Naive thymus-derived CD8-positive, alpha-beta T cell (primary cell): ENCODE data around the gene BUB1. TPM values are rescaled to one million over a fixed set of nuclear protein-coding genes. Genes with fewer than 3 reads are reported as not detected.
"Not testable (repeated sequence)": the region's sequence is repeated elsewhere in the genome, so short reads cannot be mapped to it uniquely, and the experiment has no call there.

ENCODE experiments used
- ATAC-seq, 2 donors: fragments of 150-1000 bp; cut with Tn5 transposase in 1 of 2; sonication (Bioruptor Pico), chemical (Tn5 transposase) in 1 of 2; 1 replicate in 1 of 2; 2 replicates in 1 of 2; pipeline ENCODE4 v1.10.0; 2021; ENCODE audit warnings: mild to moderate bottlenecking in 2 of 2, moderate library complexity in 2 of 2
- POLR2A ChIA-PET: fragments of 350-600 bp; sonication (Branson Sonifier 250); formaldehyde crosslinking; loops from one replicate; lab custom pipeline; 2021; ENCODE audit warnings: antibody characterized with exemption; lab: Charles Lee
- DNase-seq, 10 donors: peaks; one replicate each; pipeline versions ENCODE4 v3.0.0 to v3.0.0-alpha.2; 2020 to 2022
- H3K27ac Mint-ChIP-seq, 10 donors: one replicate each; pipeline ENCODE4 v1.8.0; 2020 to 2022; ENCODE audit warnings: mild to moderate bottlenecking in 10 of 10, mixed read lengths in 10 of 10, moderate library complexity in 4 of 10, inconsistent platforms in 1 of 10
- H3K27me3 Mint-ChIP-seq, 5 donors: one replicate each; pipeline ENCODE4 v1.8.0; 2021 to 2022; ENCODE audit warnings: mixed read lengths in 5 of 5
- H3K36me3 Mint-ChIP-seq, 3 donors: one replicate each; pipeline ENCODE4 v1.8.0; 2020 to 2022; ENCODE audit warnings: mixed read lengths in 3 of 3, mild to moderate bottlenecking in 2 of 3, inconsistent platforms in 1 of 3
- H3K4me1 Mint-ChIP-seq, 4 donors: one replicate each; pipeline ENCODE4 v1.8.0; 2021 to 2022; ENCODE audit warnings: mixed read lengths in 4 of 4
- H3K4me3 Mint-ChIP-seq, 10 donors: one replicate each; pipeline ENCODE4 v1.8.0; 2020 to 2022; ENCODE audit warnings: mild to moderate bottlenecking in 10 of 10, mixed read lengths in 10 of 10, moderate library complexity in 6 of 10, inconsistent platforms in 1 of 10
- H3K9me3 Mint-ChIP-seq, 9 donors: one replicate each; pipeline ENCODE4 v1.8.0; 2020 to 2022; ENCODE audit warnings: mixed read lengths in 9 of 9, mild to moderate bottlenecking in 3 of 9, inconsistent platforms in 1 of 9, moderate library complexity in 1 of 9
- polyA plus RNA-seq, 3 donors: library from polyadenylated mRNA; unstranded; fragments of 300-500 nt; fragmentation: Illumina TruSeq; gene quantifications; one replicate each; pipeline ENCODE4 v1.2.3, GENCODE V29; 2021
- total RNA-seq, 8 experiments: library from RNA in 2 of 8; stranded (reverse) in 2 of 8; gene quantifications; one replicate each; pipeline ENCODE4 v1.2.3 and lab custom pipeline; 2021 to 2026

Gene BUB1
- total and polyA plus RNA-seq, 5 experiments from 2014 or later: 0.56 to 4.0 (median 1.3) TPM

- POLR2A ChIA-PET, H3K27ac Mint-ChIP-seq: not testable (repeated sequence)
These were observed 10.1 kb upstream of the BUB1 start for GRCh38 chr2:110687775-110688484.

GRCh38 chr2:110682872-110683271, 5.0 kb upstream of the BUB1 start:
- ATAC-seq (no peak), DNase-seq (no peak)
- H3K9me3 Mint-ChIP-seq: peaks cover 0 to 11% (median 2%) of the 10 kb centered on the region in 9 donors
- POLR2A ChIA-PET: no interaction called here
- H3K27me3 Mint-ChIP-seq: peaks cover 0 to 3% (median 0%) of the 10 kb centered on the region in 5 donors
- peaks cover 0 to 1% (median 0%) of the 10 kb centered on the region in 3 donors for H3K36me3 Mint-ChIP-seq
- H3K27ac Mint-ChIP-seq: no peak overlapping the region
- peaks cover 7 to 14% (median 9%) of the 10 kb centered on the region in 4 donors for H3K4me1 Mint-ChIP-seq
- no peak overlapping the region for H3K4me3 Mint-ChIP-seq

More at GRCh38 chr2:110687775-110688484, 10.1 kb upstream of the BUB1 start:
- H3K4me1 Mint-ChIP-seq, H3K27me3 Mint-ChIP-seq, DNase-seq, ATAC-seq, H3K4me3 Mint-ChIP-seq, H3K36me3 Mint-ChIP-seq: not testable (repeated sequence)
- peaks cover 0 to 22% (median 10%) of the 10 kb centered on the region in 9 donors for H3K9me3 Mint-ChIP-seq

GRCh38 chr2:110682267-110682666, 4.4 kb upstream of the BUB1 start:
- Mint-ChIP-seq H3K27ac (no peak overlapping the region), H3K4me3 (no peak overlapping the region), H3K27me3 (peaks cover 0 to 3% (median 0%) of the 10 kb centered on the region in 5 donors), H3K9me3 (peaks cover 0 to 5% (median 0%) of the 10 kb centered on the region in 9 donors), H3K36me3 (no peaks in the 10 kb centered on the region), H3K4me1 (peaks cover 7 to 17% (median 11%) of the 10 kb centered on the region in 4 donors)
- ATAC-seq: no peak
- POLR2A ChIA-PET: no interaction called here
- DNase-seq: no peak

- peaks cover 0 to 3% (median 0%) of the 10 kb centered on the region in 5 donors for H3K27me3 Mint-ChIP-seq
- DNase-seq (no peak), ATAC-seq (no peak)
- peak overlapping the region in 1 of 10 donors; percentile 49 for H3K27ac Mint-ChIP-seq
- peaks cover 7 to 30% (median 12%) of the 10 kb centered on the region in 4 donors for H3K4me1 Mint-ChIP-seq
- H3K4me3 Mint-ChIP-seq: peak overlapping the region in 2 of 10 donors; percentile 5 to 36
- H3K36me3 Mint-ChIP-seq: no peaks in the 10 kb centered on the region
- POLR2A ChIA-PET: no interaction called here
- H3K9me3 Mint-ChIP-seq: peaks cover 0 to 3% (median 0%) of the 10 kb centered on the region in 9 donors
These were observed 2.8 kb upstream of the BUB1 start for GRCh38 chr2:110680709-110681108.

- Mint-ChIP-seq H3K27ac (peak overlapping the region in 4 of 10 donors; percentile 60 to 99 (median 74)), H3K27me3 (peaks cover 0 to 3% (median 0%) of the 10 kb centered on the region in 5 donors), H3K4me3 (peak overlapping the region; percentile 11 to 100 (median 96)), H3K4me1 (peaks cover 10 to 36% (median 14%) of the 10 kb centered on the region in 4 donors), H3K36me3 (no peaks in the 10 kb centered on the region), H3K9me3 (no peaks in the 10 kb centered on the region)
- POLR2A ChIA-PET: no interaction called here
- ATAC-seq: no peak
- DNase-seq: no peak
These were observed 2.0 kb upstream of the BUB1 start for GRCh38 chr2:110679865-110680264.

- peaks cover 0 to 3% (median 0%) of the 10 kb centered on the region in 5 donors for H3K27me3 Mint-ChIP-seq
- H3K27ac Mint-ChIP-seq: peak overlapping the region in 7 of 10 donors; percentile 60 to 100 (median 92)
- DNase-seq (no peak), ATAC-seq (no peak)
- POLR2A ChIA-PET: no interaction called here
- H3K4me1 Mint-ChIP-seq: peaks cover 10 to 40% (median 14%) of the 10 kb centered on the region in 4 donors
- no peaks in the 10 kb centered on the region for H3K9me3 Mint-ChIP-seq
- peak overlapping the region; percentile 11 to 100 (median 96) for H3K4me3 Mint-ChIP-seq
- H3K36me3 Mint-ChIP-seq: no peaks in the 10 kb centered on the region
These were observed 1.5 kb upstream of the BUB1 start for GRCh38 chr2:110679337-110679707.

GRCh38 chr2:110678457-110679336, 834 bp upstream of the BUB1 start:
- ATAC-seq: peak; percentile 20
- Mint-ChIP-seq H3K4me3 (peak overlapping the region; percentile 88 to 100 (median 97)), H3K27me3 (peaks cover 0 to 3% (median 0%) of the 10 kb centered on the region in 5 donors), H3K4me1 (peaks cover 10 to 40% (median 14%) of the 10 kb centered on the region in 4 donors), H3K36me3 (no peaks in the 10 kb centered on the region), H3K9me3 (no peaks in the 10 kb centered on the region), H3K27ac (peak overlapping the region; percentile 86 to 100 (median 96))
- peak in 2 of 10 donors; percentile 2 to 16 for DNase-seq
- POLR2A ChIA-PET: interaction anchor here (0.6 kb wide), 1 partner anchor 11 kb away, joined by 3 read pairs; no protein-coding TSS in a partner anchor

GRCh38 chr2:110677080-110677479, 783 bp downstream of the BUB1 start:
- no peak for ATAC-seq
- POLR2A ChIA-PET: no interaction called here
- Mint-ChIP-seq H3K4me3 (peak overlapping the region; percentile 88 to 100 (median 97)), H3K27ac (peak overlapping the region in 5 of 10 donors; percentile 81 to 99 (median 86)), H3K27me3 (peaks cover 0 to 3% (median 0%) of the 10 kb centered on the region in 5 donors), H3K4me1 (peaks cover 8 to 40% (median 14%) of the 10 kb centered on the region in 4 donors), H3K9me3 (no peaks in the 10 kb centered on the region), H3K36me3 (peaks cover 0 to 4% (median 0%) of the 10 kb centered on the region in 3 donors)
- DNase-seq: no peak

GRCh38 chr2:110675679-110676078, 2.2 kb downstream of the BUB1 start:
- Mint-ChIP-seq H3K9me3 (no peaks in the 10 kb centered on the region), H3K36me3 (peaks cover 0 to 5% (median 0%) of the 10 kb centered on the region in 3 donors), H3K27ac (peak overlapping the region in 1 of 10 donors; percentile 99), H3K4me1 (peaks cover 8 to 40% (median 14%) of the 10 kb centered on the region in 4 donors), H3K4me3 (peak overlapping the region in 2 of 10 donors; percentile 37 to 44), H3K27me3 (peaks cover 0 to 3% (median 0%) of the 10 kb centered on the region in 5 donors)
- no peak for ATAC-seq
- DNase-seq: no peak
- POLR2A ChIA-PET: interaction anchor here (0.7 to 1.1 kb wide), 2 partner anchors 39 to 445 kb away, joined by 3 to 4 read pairs; partner anchors contain the start of gene BCL2L11

- H3K36me3 Mint-ChIP-seq: peaks cover 0 to 6% (median 0%) of the 10 kb centered on the region in 3 donors
- H3K9me3 Mint-ChIP-seq: no peaks in the 10 kb centered on the region
- DNase-seq (peak in 3 of 10 donors; percentile 13 to 41 (median 27)), ATAC-seq (no peak)
- peak overlapping the region in 3 of 10 donors; percentile 39 to 79 (median 41) for H3K4me3 Mint-ChIP-seq
- H3K4me1 Mint-ChIP-seq: peaks cover 8 to 40% (median 14%) of the 10 kb centered on the region in 4 donors
- POLR2A ChIA-PET: interaction anchor here (0.7 to 1.1 kb wide), 2 partner anchors 40 to 446 kb away, joined by 3 to 4 read pairs; partner anchors contain the start of gene BCL2L11
- peak overlapping the region in 4 of 10 donors; percentile 40 to 79 (median 60) for H3K27ac Mint-ChIP-seq
- H3K27me3 Mint-ChIP-seq: no peaks in the 10 kb centered on the region
These were observed 3.0 kb downstream of the BUB1 start for GRCh38 chr2:110674620-110675555.

GRCh38 chr2:110673201-110673600, 4.7 kb downstream of the BUB1 start:
- Mint-ChIP-seq H3K4me1 (peaks cover 4 to 29% (median 8%) of the 10 kb centered on the region in 4 donors), H3K9me3 (no peaks in the 10 kb centered on the region), H3K36me3 (peaks cover 0 to 9% (median 2%) of the 10 kb centered on the region in 3 donors), H3K27ac (peak overlapping the region in 1 of 10 donors; percentile 2), H3K4me3 (no peak overlapping the region), H3K27me3 (no peaks in the 10 kb centered on the region)
- ATAC-seq (no peak), DNase-seq (no peak)
- POLR2A ChIA-PET: no interaction called here
